ENCODE data around the gene NEK6.

GRCh38 chr9:124369231-124369797 is 111.6 kb downstream of the NEK6 start:
- TF ChIP-seq CTCF (conservative IDR thresholded peaks at IDR 0.05), result no peak
- TF ChIP-seq EZH2 (IDR thresholded peaks at IDR 0.05; ENCODE audit: low read depth), result no peak

Data from PC-9 (cell line).